Measurements from ENCODE around the gene MERTK. TPM values are rescaled to one million over a fixed set of nuclear protein-coding genes. Genes with fewer than 3 reads are reported as not detected.
"Not testable (repeated sequence)": the region's sequence is repeated elsewhere in the genome, so short reads cannot be mapped to it uniquely, and the experiment has no call there.

MERTK gene
- polyA plus RNA-seq, 1 experiment = 0.84 TPM

DNA sequence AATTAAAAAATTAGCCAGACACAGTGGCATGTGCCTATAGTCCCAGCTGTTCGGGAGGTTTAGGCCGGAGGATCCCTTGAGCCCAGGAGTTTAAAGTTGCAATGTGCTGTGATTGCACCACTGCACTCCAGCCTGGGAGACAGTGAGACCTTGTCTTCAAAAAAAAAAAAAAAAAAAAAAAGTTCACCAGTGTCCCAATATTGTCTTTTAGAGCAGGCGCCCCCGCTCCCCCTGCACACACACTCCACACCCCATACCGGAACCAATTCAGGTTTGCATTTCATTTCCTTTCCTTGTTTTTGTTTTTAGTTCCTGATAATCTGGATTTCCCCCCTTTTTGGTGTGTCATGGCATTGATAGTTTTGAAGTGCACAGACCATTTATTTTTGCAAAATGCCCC, 167.1 kb downstream of the MERTK start:
- Histone ChIP-seq H3K27me3 (ENCODE audit: control insufficient read depth, insufficient read depth, low read length) (no peaks in the 10 kb centered on the region), H3K9me3 (ENCODE audit: control insufficient read depth, insufficient read depth, low read length) (no peaks in the 10 kb centered on the region; the same call in 1 of the 2 replicates), H3K27ac (ENCODE audit: low read depth, low read length) (peak overlapping the region; percentile 62), H3K4me3 (ENCODE audit: low read depth, low read length) (no peak overlapping the region)
- POLR2A ChIA-PET = no interaction called here
- DNase-seq (ENCODE audit: low read depth, low spot score) = no peak
- CTCF ChIA-PET = interaction anchor here (0.7 kb wide), 1 partner anchor 518 kb away, joined by 3 read pairs; no protein-coding TSS in a partner anchor
- no peak for TF ChIP-seq CTCF (IDR thresholded peaks at IDR 0.05; ENCODE audit: low read depth, low read length)

DNA sequence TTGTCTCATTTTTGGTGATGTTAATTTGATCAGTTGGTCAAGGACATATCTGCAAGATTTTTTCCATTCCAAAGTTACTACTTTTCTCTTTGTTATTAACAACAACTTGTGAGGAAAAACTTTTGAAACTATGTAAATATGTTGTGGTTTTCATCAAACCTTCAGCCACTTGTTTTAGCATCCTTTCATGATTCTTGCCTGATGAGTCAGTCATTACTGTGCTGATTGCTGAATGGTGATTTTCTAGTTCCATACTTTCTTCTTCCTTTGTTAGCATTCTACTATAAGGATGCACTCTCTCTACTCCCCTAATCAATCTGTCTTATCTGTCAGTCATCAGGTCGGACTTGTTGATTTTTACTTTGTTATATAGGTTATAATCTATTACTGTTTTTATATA, 167.6 kb downstream of the MERTK start:
- ChIA-PET POLR2A (no interaction called here), CTCF (no interaction called here)
- Histone ChIP-seq H3K4me3 (ENCODE audit: low read depth, low read length) (no peak overlapping the region), H3K27ac (ENCODE audit: low read depth, low read length) (peak overlapping the region; percentile 57), H3K27me3 (ENCODE audit: control insufficient read depth, insufficient read depth, low read length) (no peaks in the 10 kb centered on the region), H3K9me3 (ENCODE audit: control insufficient read depth, insufficient read depth, low read length) (no peaks in the 10 kb centered on the region; the same call in 1 of the 2 replicates)
- TF ChIP-seq CTCF (IDR thresholded peaks at IDR 0.05; ENCODE audit: low read depth, low read length) = no peak
- peak; percentile 67 for DNase-seq (ENCODE audit: low read depth, low spot score)

- DNase-seq (ENCODE audit: low read depth, low spot score); H3K9me3 ChIP-seq (ENCODE audit: control insufficient read depth, insufficient read depth, low read length); H3K4me3 ChIP-seq (ENCODE audit: low read depth, low read length); H3K27ac ChIP-seq (ENCODE audit: low read depth, low read length); H3K27me3 ChIP-seq (ENCODE audit: control insufficient read depth, insufficient read depth, low read length); POLR2A ChIA-PET: not testable (repeated sequence)
- CTCF ChIA-PET = interaction anchor here (0.9 kb wide), 1 partner anchor 19 kb away, joined by 3 read pairs; no protein-coding TSS in a partner anchor
These were observed 171.4 kb downstream of the MERTK start for GRCh38 chr2:112069794-112070193.

DNA sequence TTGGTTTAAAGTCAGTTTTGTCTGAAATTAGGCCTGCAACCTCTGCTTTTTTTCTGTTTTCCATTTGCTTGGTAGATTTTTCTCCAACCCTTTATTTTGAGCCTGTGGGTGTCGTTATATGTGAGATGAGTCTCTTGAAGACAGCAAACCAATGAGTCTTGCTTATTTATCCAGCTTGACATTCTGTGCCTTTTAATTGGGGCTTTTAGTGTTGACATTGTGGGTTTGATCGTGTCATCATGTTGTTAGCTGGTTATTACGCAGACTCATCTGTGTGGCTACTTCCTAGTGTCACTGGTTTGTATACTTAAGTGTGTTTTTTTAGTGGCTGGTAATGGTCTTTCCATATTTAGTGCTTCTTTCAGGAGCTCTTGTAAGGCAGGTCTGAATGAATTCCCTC, 175.5 kb downstream of the MERTK start:
- H3K27me3 ChIP-seq (ENCODE audit: control insufficient read depth, insufficient read depth, low read length) = no peaks in the 10 kb centered on the region
- ChIA-PET POLR2A (no interaction called here), CTCF (no interaction called here)
- no peak overlapping the region for H3K4me3 ChIP-seq (ENCODE audit: low read depth, low read length)
- DNase-seq (ENCODE audit: low read depth, low spot score) = no peak
- no peak overlapping the region for H3K27ac ChIP-seq (ENCODE audit: low read depth, low read length)
- TF ChIP-seq CTCF (IDR thresholded peaks at IDR 0.05; ENCODE audit: low read depth, low read length) = no peak
- no peaks in the 10 kb centered on the region for H3K9me3 ChIP-seq (ENCODE audit: control insufficient read depth, insufficient read depth, low read length)

DNA sequence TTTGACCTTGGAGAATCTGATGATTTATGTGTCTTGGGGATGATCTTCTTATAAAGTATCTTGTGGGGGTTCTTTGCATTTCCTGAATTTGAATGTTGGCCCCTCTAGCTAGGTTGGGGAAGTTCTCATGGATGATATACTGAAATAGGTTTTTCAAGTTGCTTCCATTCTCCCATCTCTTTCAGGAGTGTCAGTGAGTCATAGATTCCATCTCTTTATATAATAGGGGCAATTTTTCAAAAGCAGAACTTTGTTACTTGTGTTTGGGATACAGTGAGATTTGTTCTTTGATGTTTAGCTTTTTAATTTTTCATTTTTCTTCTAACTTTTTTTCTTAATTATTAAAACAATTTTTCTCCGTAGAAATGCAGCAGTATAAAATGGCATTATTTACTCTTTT, 176.1 kb downstream of the MERTK start:
- CTCF ChIA-PET = no interaction called here

More for the DNA sequence above, 176.1 kb downstream of the MERTK start:
- POLR2A ChIA-PET = interaction anchor here (0.6 kb wide), 1 partner anchor 39 kb away, joined by 4 read pairs; no protein-coding TSS in a partner anchor
- no peak overlapping the region for H3K27ac ChIP-seq (ENCODE audit: low read depth, low read length)
- H3K27me3 ChIP-seq (ENCODE audit: control insufficient read depth, insufficient read depth, low read length) = no peaks in the 10 kb centered on the region
- no peak overlapping the region for H3K4me3 ChIP-seq (ENCODE audit: low read depth, low read length)
- H3K9me3 ChIP-seq (ENCODE audit: control insufficient read depth, insufficient read depth, low read length) = no peaks in the 10 kb centered on the region
- DNase-seq (ENCODE audit: low read depth, low spot score) = no peak
- TF ChIP-seq CTCF (IDR thresholded peaks at IDR 0.05; ENCODE audit: low read depth, low read length) = no peak

Measured in AG04450 (cell line).